HS-5 (cell line): ENCODE results near the gene MMP15.
A peak's percentile ranks its signal among the peaks of the same experiment; 100 is the strongest.
"Not testable (repeated sequence)": the region's sequence is repeated elsewhere in the genome, so short reads cannot be mapped to it uniquely, and the experiment has no call there.

ENCODE experiments used
- DNase-seq: peaks from one replicate; pipeline ENCODE4 v3.0.0-alpha.2; 2012; ENCODE audit warnings: low read depth

Gene MMP15

GRCh38 chr16:58025351-58026138, at the start of gene MMP15:
Gene MMP15, plus strand, starts transcription at chr16:58025754. Its CDS starts 597 bp downstream, at chr16:58026351.
- DNase-seq, result peak; percentile 18

DNA sequence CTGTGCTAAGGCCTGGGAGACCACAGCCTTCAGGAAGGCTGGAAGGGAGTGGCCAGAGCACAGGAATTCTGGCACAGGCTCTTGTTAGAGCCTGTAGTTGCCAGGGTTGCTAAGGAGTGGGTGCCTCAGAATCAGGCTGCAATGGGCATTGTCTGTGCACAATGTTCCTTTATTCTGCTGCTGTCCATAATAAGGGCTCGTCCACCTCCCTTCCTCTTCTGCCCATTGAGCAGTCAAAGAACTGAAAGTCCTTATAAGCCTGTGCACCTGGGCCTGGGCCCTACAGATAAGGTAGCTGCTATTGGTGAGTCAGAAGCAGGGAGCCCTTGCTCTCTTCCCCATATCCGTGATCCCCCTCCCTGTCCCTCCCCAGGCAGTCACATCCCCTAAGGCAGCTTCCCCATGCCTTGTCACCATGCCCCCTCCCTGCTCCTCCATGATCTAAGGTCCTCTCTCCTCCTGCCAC, 49.2 kb upstream of the MMP15 start:
- no peak for DNase-seq

DNA sequence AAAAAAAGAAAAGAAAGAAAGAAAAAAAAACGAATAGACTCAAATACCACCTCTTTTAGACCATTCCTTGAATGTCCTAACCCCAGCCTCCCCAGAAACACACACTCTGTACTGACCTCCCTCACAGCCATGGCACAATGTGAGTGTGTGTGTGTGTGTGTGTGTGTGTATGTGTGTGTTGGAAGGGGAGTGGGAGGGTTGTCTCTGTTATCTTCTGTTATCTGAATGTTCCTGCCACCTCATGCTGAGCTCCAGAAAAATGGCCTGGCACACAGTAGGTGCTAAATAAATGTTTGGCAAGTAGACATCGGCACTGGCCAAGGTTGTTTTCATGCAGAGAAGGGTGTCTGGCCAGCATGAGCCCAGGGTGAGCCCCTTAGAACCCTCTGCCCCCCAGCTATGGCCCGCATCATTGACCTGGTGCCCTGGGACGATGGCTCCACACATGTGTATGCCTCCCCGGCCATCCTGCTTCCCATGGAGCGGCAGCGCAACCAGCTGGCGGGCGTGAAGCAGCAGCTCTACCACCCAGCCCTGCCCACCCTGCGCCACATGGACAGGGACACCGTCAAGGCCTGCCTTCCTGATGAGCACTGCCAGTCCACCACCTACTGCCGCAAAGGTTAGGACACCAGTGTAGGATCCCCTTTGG, 48.0 kb upstream of the MMP15 start:
- no peak for DNase-seq

GRCh38 chr16:57978070-57978465, 47.5 kb upstream of the MMP15 start:
- DNase-seq, result not testable (repeated sequence)

DNA sequence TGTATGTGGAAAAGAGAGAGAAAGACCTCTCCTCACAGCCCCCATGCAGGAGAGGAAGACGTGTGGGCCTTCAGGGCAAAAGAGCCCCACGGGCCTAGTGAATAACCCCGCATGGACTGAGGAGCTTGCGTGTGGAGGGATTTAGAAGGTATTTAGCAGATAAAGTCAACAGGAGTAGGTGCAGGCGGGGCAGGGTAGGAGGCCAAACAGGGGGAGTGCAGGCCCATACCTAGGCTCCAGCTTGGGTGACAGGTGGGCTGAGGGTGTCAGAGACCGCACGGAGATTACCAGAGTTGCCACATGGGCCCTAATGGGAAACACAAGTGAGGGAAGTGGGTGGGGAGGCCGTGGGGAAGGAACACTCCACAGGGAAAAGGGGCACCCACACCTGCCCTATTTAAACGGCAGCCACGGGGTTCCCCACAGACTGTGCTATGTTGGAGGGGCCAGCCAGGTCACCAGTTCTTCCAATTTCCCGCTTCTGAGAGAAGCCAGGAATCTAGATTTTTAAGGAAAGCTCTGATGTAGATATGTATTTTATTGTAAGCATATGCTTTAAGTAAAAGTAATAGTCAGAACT, 46.5 kb upstream of the MMP15 start:
- no peak for DNase-seq

DNA sequence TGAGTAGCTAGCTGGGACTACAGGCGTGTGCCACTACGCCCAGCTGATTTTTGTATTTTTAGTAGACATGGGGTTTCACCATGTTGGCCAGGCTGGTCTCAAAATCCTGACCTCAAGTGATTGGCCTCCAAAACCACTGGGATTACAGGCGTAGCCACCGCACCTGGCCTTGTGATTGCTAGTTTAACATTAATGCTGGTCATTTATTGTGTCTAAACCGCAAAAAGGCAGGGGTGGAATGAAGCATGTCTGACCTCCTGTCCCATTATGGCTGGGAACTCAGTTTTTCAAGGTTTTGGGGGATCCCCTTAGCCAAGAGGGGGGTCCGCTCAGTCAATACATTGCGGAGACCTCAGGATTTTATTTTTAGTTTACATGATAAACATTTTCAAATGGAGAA, 43.9 kb upstream of the MMP15 start:
- no peak for DNase-seq

DNA sequence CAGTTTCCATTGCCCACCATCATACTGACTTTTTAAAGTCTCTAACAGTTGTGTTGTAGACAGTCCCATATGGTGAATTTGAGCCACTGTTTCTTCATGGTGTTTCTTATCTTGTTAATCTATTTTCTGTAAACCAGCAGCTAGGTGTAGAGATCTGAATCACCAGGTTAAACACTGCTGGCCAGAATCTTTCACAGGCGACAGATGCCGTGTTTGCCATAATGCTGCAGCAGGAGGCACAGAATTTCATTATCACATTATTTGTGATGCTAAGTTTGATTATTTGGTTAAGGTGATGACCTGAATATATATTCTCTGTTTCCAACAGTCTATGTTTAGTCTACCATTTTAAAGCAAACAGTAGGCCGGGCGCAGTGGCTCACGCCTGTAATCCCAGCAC, 43.2 kb upstream of the MMP15 start:
- no peak for DNase-seq

GRCh38 chr16:57984443-57985203, 40.9 kb upstream of the MMP15 start:
- no peak for DNase-seq

DNA sequence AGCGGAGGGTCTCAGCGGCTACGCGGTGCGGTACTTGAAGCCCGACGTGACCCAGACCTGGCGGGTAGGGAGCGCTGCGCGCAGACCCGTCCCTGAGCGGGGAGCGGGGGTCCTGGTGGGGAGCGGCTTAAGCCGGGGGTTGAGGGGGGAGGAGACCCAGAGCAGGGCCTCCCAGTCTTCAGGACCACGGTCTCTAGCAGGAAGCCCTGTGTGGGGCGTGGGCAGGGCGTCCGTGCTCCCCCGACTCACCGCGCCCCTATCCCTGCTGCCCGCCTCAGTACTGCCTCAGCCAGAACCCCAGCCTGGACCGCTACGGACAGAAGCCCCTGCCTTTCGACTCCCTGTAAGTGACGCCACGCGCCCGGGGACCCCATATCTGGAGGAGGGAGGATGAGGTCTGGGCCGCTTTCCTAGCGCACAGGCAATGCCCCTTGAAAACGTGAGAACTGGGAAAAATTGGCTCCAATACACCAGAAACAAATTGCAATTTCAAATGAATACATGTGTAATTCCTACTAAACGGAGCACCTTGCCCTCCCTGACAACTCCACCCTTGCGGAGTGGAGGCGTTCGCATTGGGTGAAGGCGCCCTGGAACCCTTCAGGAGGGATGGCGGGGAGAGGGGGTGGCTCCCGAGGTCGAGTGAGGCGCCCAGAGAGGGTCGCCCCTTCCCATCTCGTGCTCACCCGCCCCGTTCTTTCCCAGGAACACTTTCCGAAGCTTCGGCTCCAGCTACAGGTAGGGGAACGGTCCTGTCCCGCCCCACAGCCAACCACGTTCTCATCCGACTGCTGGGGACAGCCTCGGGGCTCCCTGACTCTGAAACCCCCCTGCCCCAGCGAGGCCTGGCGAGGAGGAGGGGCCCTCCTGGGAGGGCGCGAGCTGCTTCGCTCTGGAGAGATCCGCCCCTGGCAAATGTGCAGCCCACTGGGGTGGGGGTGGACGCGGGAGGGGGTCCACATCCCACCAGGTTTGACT, 40.1 kb upstream of the MMP15 start:
- no peak for DNase-seq

- no peak for DNase-seq
Measured at GRCh38 chr16:57986196-57986595, 39.4 kb upstream of the MMP15 start.

DNA sequence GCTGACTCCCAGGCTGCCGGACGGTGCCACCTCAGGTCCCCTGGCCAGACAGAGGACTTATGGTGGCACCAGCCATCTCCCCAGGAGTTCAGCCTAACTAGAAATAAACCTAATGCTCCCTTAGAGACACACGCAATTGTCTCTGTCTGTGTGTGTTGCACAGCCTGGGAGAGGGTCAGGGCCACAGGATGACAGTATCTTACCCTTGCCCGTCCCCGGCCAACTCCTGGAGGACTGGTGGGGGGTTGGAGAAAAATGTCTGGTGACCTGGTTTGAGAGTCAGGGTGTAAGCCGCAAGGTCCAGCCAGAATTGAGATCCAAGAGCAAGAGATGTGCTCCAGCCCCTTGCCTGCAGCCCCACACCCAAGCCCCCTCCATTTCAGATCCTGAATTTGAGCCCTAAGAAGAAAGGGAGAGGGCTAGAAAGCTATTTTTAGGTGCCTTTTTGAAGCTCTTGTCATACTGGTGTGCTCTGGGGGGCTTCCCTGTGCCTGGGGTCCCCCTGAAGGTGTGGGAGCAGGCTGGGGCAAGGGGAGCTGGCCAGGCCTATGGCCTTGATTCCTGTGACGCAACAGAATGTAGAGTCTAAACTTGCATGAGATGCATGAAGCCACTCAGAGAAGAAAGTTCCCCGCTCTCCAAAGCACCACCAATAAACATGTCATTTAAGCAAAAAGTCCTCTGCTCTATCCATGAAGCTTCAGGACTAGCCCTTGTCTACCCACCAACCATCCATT, 37.9 kb upstream of the MMP15 start:
- no peak for DNase-seq

GRCh38 chr16:57988929-57989328, 36.6 kb upstream of the MMP15 start:
- no peak for DNase-seq

- no peak for DNase-seq
Measured at GRCh38 chr16:57991551-57992059, 33.9 kb upstream of the MMP15 start.

DNA sequence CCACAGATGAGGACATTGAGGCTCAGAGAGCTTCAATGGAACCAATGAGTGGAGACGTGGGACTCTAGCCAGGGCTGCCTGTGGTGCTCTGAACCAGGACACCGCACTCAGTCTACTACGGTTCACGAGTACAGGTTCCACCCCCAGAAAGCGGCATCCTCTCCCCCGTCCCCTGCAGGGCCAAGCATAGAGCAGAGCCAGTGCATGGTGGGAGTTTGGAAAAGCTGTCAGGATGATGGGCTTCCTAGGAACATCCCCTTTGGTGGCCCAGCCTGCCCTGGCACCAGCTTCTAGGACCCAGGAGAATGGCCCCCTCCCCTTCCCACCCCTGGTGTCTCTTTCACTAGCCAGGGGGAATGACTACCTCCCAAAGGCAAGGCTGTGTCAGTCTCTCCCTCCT, 33.5 kb upstream of the MMP15 start:
- DNase-seq, result no peak

GRCh38 chr16:57993438-57993837, 32.1 kb upstream of the MMP15 start:
- no peak for DNase-seq

DNA sequence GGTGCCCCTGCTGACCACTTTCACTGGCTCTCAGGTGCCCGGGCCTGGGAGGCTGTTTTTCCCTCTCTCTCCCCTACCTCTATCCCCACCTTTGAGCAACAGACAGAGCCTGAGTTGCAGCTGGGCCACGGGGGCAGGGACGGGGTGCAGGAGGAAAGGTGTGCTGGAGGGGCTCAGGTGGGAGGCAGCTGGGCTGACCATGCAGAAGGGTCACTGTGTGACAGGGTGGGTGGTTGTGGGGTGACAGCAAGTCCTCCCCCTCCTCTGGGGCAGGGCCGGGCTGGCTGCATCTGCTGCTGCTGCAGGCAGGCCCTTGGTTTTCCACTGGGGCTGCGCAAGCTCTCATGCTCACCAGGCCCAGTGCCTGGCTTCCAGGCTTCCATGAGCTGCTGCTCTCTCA, 31.7 kb upstream of the MMP15 start:
- no peak for DNase-seq

GRCh38 chr16:57994361-57994760, 31.2 kb upstream of the MMP15 start:
- DNase-seq, result no peak

DNA sequence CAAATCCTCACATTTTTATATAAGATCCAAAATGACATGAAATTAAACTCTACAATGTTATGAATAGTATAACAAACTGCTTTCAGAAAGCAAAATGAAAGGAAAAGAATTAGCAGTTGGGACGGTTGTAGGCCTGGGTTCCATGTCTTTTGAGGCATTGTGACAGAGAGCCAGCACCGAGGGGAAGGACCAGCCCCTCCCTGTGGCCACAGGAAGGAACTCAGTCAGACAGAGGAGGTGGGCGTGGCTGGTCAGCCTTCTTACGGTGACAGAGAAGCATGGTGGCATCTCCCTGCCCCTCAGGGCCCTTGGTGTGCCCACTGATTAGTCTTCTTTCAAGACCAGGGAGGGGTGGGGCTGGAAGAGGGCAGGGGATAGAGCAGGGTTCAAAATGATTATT, 30.8 kb upstream of the MMP15 start:
- DNase-seq, result no peak

- DNase-seq, result no peak
Measured at GRCh38 chr16:57995721-57996405, 29.7 kb upstream of the MMP15 start.
